Measurements from ENCODE around the gene LINC01488.

The LINC01488 gene

GRCh38 chr11:69515271-69516245 lies 34.1 kb downstream of the LINC01488 start:
- peak in 1 of 42 donors; percentile 36 for DNase-seq
- intact Hi-C loops (cut with DNase I) = no loop called here

DNA sequence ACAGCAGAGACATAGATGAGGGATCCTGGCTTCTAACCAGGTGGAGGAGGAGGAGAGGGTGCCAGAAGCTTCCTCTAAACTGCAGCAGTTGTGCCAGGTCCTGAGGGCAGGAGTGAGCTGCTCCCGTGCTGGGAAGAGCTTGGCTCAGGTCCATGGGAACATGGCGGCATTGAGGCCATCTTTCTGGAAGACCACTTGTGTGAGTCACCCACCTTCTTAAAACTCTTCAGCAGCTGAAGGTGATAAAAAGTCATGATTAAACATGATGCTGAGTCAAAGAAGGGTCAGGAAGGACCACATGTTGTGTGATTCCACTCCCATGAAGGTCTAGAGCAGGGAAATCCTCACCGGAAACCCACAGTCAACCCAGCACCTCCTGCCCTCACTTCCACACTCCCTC lies 35.1 kb downstream of the LINC01488 start:
- DNase-seq = no peak
- intact Hi-C loops (cut with DNase I) = no loop called here

DNA sequence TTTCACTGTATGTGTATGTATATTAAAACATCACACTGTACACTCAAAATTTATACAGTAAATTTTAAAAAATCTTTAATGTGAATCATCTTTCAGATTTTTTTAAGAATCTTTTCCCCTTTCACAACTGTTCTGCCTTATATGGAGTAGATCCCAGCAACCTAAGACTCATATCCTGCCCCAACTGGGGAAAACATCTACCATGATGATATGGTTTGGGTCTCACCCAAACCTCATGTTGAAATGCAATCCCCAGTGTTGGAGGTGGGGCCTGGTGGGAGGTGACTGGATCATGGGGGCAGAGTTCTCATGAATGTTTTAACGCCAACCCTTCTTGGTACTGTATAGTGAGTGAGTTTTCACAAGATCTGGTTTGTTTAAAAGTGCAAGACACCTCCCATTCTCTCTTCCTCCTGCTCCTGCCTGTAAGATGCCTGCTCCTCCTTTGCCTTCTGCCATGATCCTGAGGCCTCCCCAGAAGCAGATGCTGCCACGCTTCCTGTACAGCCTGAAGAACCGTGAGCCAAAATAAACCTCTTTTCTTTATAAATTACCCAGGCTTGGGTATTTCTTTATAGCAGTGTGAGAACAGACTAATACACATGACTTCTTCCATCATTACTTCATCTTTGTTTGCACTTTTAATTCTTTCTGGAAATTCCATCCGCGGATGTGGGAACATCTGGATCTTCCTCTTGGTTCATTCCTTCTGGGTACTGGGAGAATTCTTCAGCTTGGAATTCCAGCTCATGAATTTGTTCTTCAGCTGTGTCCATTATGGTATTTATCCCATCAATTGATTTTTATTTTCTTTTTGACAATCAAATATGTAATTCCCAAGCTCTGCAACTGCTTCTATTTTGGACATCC lies 36.9 kb downstream of the LINC01488 start:
- intact Hi-C loops (cut with DNase I) = no loop called here
- DNase-seq = no peak

GRCh38 chr11:69520186-69520916 lies 38.9 kb downstream of the LINC01488 start:
- no peak for DNase-seq
- intact Hi-C loops (cut with DNase I) = no loop called here

GRCh38 chr11:69521457-69521856 lies 40.0 kb downstream of the LINC01488 start:
- no peak for DNase-seq
- intact Hi-C loops (cut with DNase I) = no loop called here

DNA sequence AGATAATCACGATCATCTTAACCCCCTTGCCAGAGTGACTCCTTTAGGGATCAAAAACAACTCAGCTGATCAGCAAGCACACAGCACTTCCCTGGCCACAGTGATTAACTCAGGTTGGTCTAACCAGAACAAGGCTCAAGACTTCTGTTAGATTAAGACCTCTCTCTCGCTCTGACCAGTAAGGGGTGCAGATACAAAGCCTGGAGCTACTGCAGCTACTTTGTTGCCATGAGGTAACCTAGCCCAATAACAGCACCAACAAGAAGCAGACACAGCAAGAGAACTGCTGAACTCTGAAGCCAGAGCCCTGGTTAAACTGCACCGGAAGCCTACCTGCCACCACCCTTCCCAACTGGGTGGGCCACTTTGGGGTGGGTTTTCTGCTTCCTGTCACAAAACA lies 42.0 kb downstream of the LINC01488 start:
- intact Hi-C loops (cut with DNase I) = no loop called here
- DNase-seq = no peak

DNA sequence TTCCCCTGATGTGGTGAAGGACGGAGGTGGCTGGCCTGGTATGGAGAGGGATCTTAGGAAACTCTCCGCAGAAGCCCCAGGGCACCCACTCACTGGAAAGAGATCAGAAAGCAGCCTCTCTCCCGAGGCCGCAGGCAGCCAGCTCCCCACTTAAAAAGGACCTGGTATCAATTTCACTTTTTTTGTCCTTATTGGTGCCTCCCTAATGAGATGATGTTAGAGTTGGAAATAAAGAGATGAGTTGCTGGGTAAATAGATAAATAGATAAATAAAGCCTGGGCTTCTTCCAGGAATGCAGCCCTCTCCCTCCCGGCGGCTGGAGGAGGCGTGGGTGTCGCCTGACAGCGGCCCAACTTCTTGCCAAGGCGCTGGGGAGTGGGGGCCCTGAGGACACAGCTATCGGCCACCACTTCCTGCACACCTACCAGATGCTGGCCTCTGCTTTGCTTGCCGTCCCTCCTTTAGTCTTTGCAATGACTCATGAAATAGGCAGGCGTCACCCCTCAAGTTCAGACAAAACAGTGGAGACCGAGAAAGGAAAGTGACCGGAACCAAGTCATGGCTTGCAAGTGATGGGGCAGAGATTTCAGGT lies 42.9 kb downstream of the LINC01488 start:
- peak in 2 of 42 donors; percentile 7 to 19 for DNase-seq
- intact Hi-C loops (cut with DNase I) = no loop called here

- intact Hi-C loops (cut with DNase I) = no loop called here
- peak in 3 of 42 donors; percentile 6 to 17 (median 16) for DNase-seq
These were observed 43.5 kb downstream of the LINC01488 start for GRCh38 chr11:69524991-69525411.

GRCh38 chr11:69525516-69526452 lies 44.3 kb downstream of the LINC01488 start:
- intact Hi-C loops (cut with DNase I) = no loop called here
- DNase-seq = peak in 4 of 42 donors; percentile 0 to 12 (median 6)

- intact Hi-C loops (cut with DNase I) = no loop called here
- DNase-seq = peak in 5 of 42 donors; percentile 4 to 30 (median 24)
These were observed 45.0 kb downstream of the LINC01488 start for GRCh38 chr11:69526453-69526810.

GRCh38 chr11:69529001-69529400 lies 47.5 kb downstream of the LINC01488 start:
- DNase-seq = peak in 1 of 42 donors; percentile 9
- intact Hi-C loops (cut with DNase I) = no loop called here

GRCh38 chr11:69530278-69531070 lies 49.0 kb downstream of the LINC01488 start:
- intact Hi-C loops (cut with DNase I) = no loop called here
- DNase-seq = peak in 35 of 42 donors; percentile 19 to 66 (median 44)

DNA sequence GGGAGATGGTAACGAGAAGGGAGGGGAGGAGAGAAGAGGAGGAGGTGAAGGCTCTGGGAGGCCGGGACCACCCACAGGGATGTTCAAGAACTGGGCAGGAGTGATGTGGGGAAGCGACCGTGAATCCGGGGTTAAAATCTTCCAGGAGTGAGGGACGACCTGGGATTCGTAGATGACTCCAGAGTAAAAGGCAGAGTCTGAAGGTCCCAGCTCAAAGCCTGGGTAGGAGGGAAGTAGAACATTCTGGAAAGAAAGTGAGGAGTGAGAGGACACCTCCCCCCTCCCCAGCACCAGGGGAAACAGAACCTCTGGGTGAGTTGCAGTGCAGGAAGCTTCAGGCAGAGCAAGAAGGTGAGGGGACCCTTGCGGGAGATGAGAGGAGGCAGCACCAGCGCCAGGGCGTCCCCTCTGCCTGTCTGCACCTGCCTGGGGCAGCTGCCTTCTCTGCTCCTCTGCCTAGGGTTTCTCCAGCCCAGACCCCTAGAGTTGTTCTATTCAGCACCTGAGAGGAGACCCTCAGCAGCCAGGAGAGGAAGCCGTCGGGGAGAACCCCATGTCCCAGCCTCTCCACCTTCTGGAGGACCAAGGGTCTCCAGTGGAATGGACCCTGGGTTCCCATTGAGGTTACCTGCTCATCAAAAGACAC lies 49.7 kb downstream of the LINC01488 start:
- peak in 1 of 42 donors; percentile 22 for DNase-seq
- intact Hi-C loops (cut with DNase I) = no loop called here

DNA sequence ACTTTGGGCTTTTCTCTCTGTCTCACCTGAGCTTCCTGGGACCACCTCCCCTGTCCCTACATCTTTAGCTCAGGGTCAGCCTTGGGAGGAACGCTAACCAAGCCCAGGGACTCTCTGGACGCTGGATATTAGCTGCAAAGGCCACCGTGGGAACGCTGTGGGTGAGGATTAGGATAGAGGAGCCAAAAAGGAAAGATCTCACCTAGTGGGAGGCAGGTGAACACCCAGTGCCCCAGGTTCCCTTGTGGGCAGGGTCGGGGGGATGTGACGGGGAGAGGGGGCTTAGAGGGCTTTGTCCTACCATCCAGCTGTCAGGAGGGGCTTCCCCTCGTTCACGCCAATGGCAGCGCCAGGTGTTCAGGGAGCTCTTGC lies 50.2 kb downstream of the LINC01488 start:
- intact Hi-C loops (cut with DNase I) = no loop called here
- no peak for DNase-seq

GRCh38 chr11:69533296-69534165 lies 52.1 kb downstream of the LINC01488 start:
- DNase-seq = no peak
- intact Hi-C loops (cut with DNase I) = no loop called here

DNA sequence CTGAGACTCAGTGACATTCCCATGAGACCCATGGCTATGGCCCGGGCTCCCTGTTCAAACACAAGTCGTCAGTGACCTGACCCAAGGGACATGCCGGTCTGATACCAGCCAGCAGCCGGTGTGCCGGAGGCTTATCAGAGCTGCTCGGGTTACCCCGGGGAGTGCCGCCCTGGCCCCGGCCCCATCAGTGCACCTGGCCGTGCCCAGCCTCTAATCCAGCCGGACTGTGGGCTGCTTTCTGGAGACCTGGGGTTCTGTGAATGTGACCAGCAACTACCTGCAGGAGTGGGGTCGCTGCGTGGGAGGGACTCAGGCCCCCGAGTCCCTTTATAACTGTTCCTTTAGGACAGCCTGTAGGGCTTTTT lies 52.7 kb downstream of the LINC01488 start:
- no peak for DNase-seq
- intact Hi-C loops (cut with DNase I) = no loop called here

Data from head of caudate nucleus (tissue), 42 donors.